PC-3 (cell line): Measurements from ENCODE around the gene MDM4.

Source experiments
- EZH2phosphoT487 ChIP-seq: fragments of 300-600 bp; sonication (generic); IDR thresholded peaks from 2 replicates; pipeline ENCODE4 v1.6.1; 2018; ENCODE audit warnings: mild to moderate bottlenecking, antibody characterized with exemption, low read length, borderline replicate concordance
- TF ChIP-seq, protein P1 (sequence below): fragments of 300-600 bp; sonication (generic); conservative IDR thresholded peaks from 2 replicates; pipeline ENCODE4 v1.5.1; 2017; ENCODE audit warnings: antibody characterized with exemption, low read depth, mild to moderate bottlenecking, low read length

DNA sequence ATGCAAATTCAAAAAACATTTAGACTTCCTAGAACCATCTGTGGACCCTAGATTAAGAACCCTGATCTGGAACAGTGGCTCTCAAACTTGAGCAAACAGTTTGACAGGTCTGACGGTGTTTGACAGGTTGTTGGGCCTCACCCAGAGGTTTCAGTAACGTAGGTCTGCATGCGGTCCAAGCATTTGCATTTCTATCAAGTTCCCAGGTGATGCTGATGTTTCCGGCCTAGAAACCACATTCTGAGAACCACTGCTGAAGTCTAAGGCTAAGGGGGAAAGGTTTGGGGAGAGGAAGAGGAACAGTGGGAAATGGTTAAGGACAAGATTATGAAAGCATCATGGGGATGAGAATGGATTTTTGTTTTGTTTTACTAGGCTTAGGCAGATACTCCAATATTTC, 48.6 kb downstream of the MDM4 start:
- no peak for TF ChIP-seq EZH2phosphoT487
- TF ChIP-seq, protein P1, sequence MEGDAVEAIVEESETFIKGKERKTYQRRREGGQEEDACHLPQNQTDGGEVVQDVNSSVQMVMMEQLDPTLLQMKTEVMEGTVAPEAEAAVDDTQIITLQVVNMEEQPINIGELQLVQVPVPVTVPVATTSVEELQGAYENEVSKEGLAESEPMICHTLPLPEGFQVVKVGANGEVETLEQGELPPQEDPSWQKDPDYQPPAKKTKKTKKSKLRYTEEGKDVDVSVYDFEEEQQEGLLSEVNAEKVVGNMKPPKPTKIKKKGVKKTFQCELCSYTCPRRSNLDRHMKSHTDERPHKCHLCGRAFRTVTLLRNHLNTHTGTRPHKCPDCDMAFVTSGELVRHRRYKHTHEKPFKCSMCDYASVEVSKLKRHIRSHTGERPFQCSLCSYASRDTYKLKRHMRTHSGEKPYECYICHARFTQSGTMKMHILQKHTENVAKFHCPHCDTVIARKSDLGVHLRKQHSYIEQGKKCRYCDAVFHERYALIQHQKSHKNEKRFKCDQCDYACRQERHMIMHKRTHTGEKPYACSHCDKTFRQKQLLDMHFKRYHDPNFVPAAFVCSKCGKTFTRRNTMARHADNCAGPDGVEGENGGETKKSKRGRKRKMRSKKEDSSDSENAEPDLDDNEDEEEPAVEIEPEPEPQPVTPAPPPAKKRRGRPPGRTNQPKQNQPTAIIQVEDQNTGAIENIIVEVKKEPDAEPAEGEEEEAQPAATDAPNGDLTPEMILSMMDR: no peak
